ENCODE data around the gene FCRL5.
A peak's percentile ranks its signal among the peaks of the same experiment; 100 is the strongest.
"Not testable (repeated sequence)": the region's sequence is repeated elsewhere in the genome, so short reads cannot be mapped to it uniquely, and the experiment has no call there.

The FCRL5 gene

DNA sequence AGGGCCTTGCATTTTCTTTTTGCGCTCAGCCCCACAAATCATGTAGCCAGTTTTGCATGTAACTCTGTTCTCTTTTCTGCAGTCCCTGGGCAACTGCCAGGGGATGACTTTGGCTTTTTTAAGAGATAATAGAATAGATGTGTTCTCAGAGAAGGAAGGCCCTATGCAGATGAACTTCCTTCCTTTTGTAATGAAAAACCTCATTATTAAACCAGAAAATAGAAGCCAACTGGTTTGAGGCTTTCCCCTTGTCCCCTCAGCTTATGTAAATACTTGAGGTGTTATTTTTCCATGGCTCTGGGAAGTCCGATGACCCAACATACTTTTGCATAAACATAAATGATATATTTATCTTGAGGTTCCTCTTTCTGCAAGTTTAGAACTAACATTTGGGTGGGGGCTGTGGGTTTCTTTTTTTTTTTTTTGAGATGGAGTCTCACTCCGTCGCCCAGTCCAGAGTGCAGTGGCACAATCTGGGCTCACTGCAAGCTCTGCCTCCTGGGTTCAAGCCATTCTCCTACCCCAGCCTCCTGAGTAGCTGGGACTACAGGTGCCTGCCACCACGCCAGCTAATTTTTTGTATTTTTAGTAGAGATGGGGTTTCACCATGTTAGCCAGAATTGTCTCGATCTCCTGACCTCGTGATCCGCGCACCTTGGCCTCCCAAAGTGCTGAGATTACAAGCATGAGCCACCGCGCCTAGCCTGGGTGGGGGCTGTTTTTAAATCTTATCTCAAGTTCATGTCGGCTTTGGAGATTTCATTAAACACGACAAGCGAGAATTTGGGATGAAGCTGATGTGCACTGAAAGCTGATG, 14.4 kb upstream of the FCRL5 start:
- no peak for TF ChIP-seq POLR2A (IDR thresholded peaks at IDR 0.05; ENCODE audit: low read depth, low read length)
- no peak for TF ChIP-seq POLR2AphosphoS5 (IDR thresholded peaks at IDR 0.05; ENCODE audit: low read depth, low read length)
- no peak for TF ChIP-seq TAF1 (IDR thresholded peaks at IDR 0.05; ENCODE audit: borderline replicate concordance, low read depth, low read length)
- no peak for FAIRE-seq
- DNase-seq (ENCODE audit: insufficient read length) = no peak

DNA sequence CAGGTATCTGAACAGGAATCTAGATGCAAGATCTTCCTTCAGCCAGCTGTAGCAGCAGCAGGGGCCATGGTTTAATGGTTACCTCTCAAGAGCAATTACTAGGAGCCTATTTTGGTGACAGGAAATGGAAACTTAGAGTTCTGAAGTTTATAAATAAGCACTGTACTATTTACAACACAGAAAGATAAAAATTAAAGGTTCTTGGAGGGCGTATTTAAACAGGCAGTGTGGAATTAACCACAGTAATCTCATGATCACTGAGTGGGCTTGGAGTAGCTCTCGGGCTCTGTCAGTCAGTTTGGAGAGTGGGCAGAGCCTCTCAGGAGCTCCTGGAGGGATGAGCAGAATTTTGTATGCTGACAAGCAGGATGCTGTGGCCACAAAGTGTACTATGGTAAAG, 10.2 kb upstream of the FCRL5 start:
- TF ChIP-seq POLR2A (IDR thresholded peaks at IDR 0.05; ENCODE audit: low read depth, low read length) = no peak
- TF ChIP-seq TAF1 (IDR thresholded peaks at IDR 0.05; ENCODE audit: borderline replicate concordance, low read depth, low read length) = no peak
- TF ChIP-seq POLR2AphosphoS5 (IDR thresholded peaks at IDR 0.05; ENCODE audit: low read depth, low read length) = no peak
- DNase-seq (ENCODE audit: insufficient read length) (no peak), FAIRE-seq (peak; percentile 70)

DNA sequence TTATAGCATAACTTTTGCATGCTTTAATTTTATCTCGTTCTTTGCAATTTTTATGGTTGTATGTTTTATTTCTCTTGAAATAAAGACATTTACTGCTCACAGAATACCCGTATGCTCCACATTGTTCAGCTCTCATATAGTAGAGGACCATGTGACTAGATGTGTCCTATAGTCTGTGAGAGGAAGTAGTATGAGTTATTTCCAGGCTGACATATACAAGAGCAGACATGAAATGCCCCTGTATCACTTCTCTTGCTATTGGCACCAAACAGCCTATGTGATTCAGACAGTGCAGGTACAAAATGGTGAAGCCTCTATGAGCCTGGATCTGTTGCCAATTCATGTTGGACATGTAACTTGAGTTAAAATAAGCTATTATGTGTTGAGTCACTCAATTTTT, 5.8 kb upstream of the FCRL5 start:
- no peak for FAIRE-seq

DNA sequence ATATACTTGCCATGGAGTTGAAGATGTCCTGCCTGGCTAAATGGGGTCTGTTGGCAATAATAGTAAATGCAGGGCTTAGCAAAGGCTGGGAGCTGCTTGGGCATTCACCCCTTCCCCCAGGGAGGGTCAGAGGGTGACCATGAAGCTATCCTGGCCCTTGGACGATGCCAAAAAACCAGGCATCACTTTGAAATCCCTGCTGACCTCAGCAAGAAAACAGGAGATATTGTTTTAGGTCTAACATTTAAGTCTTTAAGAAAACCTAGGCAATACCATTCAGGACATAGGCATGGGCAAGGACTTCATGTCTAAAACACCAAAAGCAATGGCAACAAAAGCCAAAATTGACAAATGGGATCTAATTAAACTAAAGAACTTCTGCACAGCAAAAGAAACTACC, 4.2 kb downstream of the FCRL5 start:
- FAIRE-seq; DNase-seq (ENCODE audit: insufficient read length): not testable (repeated sequence)

More for the DNA sequence above, 5.8 kb upstream of the FCRL5 start:
- no peak for TF ChIP-seq POLR2AphosphoS5 (IDR thresholded peaks at IDR 0.05; ENCODE audit: low read depth, low read length)
- no peak for TF ChIP-seq POLR2A (IDR thresholded peaks at IDR 0.05; ENCODE audit: low read depth, low read length)
- TF ChIP-seq TAF1 (IDR thresholded peaks at IDR 0.05; ENCODE audit: borderline replicate concordance, low read depth, low read length) = no peak
- no peak for DNase-seq (ENCODE audit: insufficient read length)

DNA sequence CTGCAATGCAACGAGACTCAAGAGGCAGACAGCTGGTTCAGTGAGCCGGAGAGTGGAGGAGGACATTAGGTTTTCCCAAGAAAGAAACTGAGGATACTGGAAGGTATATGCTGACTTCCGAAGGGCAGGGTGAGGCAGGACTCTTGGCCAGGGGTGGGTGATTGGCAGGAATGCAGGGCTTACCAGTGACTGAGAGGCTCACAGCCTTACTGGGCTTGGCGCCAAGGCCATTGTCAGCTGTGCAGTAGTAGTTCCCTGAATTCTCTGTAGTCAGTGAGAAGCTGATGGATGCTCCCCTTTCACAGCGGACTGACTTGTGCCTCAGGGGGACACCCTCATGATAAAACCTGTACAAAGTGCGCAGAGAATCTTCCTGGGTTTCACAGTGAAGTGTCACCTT, 9.6 kb downstream of the FCRL5 start:
- TF ChIP-seq POLR2A (IDR thresholded peaks at IDR 0.05; ENCODE audit: low read depth, low read length) = no peak
- TF ChIP-seq TAF1 (IDR thresholded peaks at IDR 0.05; ENCODE audit: borderline replicate concordance, low read depth, low read length) = no peak
- DNase-seq (ENCODE audit: insufficient read length) (no peak), FAIRE-seq (no peak)

DNA sequence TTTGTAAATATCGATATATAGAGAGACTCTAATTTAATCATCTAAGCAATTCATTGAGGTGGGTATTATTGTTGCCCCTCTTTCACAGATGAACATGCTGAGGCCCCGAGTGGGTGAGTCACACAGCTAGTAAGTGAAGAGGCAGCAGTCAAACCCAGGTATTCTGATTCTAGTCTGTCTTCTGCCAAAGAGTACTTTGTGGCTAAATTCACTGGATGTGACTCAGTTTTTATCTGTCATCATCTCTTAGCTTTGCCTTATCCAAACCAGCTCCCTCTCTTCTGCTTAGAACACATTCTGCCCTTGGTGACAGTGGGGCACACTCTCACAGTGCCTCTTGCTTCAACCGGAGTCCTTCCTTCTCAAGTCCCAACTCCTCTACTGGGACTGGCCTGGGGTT, 11.5 kb downstream of the FCRL5 start:
- no peak for TF ChIP-seq POLR2AphosphoS5 (IDR thresholded peaks at IDR 0.05; ENCODE audit: low read depth, low read length)
- no peak for TF ChIP-seq TAF1 (IDR thresholded peaks at IDR 0.05; ENCODE audit: borderline replicate concordance, low read depth, low read length)
- TF ChIP-seq POLR2A (IDR thresholded peaks at IDR 0.05; ENCODE audit: low read depth, low read length) = no peak
- FAIRE-seq (no peak), DNase-seq (ENCODE audit: insufficient read length) (no peak)

DNA sequence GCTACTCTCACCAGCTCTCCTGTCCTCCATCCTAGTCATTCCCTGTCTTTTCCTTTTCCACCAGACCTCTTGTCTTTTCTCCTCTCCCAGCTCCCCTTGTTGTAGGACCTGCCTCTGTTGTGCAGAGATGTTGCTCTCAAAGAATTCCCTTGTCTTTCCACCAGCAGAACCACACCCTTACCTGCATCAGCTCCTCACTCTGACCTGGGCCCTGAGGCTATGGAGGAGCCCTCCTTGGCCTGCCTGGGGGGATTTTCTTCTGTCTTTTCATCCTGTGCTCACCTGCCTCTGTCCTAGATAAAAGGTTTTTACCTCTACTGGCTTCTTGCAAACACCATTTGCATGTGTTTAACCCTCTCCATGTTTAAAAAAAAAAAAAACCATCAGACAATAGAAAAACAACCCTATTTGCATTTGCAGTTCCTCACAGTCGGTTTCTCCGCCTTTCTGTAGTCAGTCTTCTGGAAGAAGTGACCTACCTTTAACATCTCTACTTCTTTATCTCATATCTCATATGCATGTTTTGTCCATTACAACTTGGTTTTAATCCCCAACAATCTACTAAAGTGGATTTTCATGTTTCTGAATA, 12.1 kb downstream of the FCRL5 start:
- FAIRE-seq = no peak
- no peak for DNase-seq (ENCODE audit: insufficient read length)
- TF ChIP-seq TAF1 (IDR thresholded peaks at IDR 0.05; ENCODE audit: borderline replicate concordance, low read depth, low read length) (no peak), POLR2AphosphoS5 (IDR thresholded peaks at IDR 0.05; ENCODE audit: low read depth, low read length) (no peak), POLR2A (IDR thresholded peaks at IDR 0.05; ENCODE audit: low read depth, low read length) (no peak)

DNA sequence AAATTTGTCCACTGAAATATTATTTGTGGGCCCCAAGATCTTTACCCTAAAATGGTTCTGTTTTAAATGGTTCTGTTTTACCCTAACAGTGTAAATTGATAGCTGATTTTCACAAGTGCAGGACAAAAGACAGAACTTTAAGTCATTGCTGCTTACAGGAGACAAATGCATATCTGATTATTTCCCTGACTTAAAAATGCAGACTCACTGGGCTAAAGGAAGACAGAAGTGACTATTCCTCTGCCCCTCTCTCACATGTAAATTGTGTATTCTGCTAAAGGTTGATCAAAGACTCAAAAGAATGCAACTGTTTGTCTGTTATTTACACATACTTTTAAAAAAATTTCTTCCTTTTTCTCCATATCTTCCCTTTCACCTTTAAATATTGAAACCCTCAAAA, 12.7 kb downstream of the FCRL5 start:
- DNase-seq (ENCODE audit: insufficient read length) (no peak), FAIRE-seq (no peak)
- no peak for TF ChIP-seq POLR2A (IDR thresholded peaks at IDR 0.05; ENCODE audit: low read depth, low read length)

DNA sequence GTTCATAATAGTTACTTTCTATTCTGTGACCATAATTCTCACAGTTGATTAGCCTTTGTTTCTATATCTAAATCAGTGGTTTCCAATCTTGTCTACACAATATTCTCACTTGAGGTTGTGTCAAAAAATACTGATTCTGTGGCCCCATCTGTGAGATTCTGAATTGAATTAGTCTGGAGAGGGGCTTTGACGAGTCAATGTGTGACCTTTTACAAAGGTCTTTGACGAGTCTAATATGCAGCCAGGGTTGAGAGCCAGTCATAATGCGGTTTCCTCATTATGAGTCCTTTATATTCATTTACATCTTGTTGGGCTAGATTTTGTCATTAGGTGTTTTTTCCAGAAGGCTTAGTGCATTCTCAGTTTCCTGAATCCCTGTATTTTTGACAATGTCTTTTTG, 19.7 kb downstream of the FCRL5 start:
- TF ChIP-seq TAF1 (IDR thresholded peaks at IDR 0.05; ENCODE audit: borderline replicate concordance, low read depth, low read length) (no peak), POLR2AphosphoS5 (IDR thresholded peaks at IDR 0.05; ENCODE audit: low read depth, low read length) (no peak), POLR2A (IDR thresholded peaks at IDR 0.05; ENCODE audit: low read depth, low read length) (no peak)
- no peak for FAIRE-seq
- no peak for DNase-seq (ENCODE audit: insufficient read length)

DNA sequence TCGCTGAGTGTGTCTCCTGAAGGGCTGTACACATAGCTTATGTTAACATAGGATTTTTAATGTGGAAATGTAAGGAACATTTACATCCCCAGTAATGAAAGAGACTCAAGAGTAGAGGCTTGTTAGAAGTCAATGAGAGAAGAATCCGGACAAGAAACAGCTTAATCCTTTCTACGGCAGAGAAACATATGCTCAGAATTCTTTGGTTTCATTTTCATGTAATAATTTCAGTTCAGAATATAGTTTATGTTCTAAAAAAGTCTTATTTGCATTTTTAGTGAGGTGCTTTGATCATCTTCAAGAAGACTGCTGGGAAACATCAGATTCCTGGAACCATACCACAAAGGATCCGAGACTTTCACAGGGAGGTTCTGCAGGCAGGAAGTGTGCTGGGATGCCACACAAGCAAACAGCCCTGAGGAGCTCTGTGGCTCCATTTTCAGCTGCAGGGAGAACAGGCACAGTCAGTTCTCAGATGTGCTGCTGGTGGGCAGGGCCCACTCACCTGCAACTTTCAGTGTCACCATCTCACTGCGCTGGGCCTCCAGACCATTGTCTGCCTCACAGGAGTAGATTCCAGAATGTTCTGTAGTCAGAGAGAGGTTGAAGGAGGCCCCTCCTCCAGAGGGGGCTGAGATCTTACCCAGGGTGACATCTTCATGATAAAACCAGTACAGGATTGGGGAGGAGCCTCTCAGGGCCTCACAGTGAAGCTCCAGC, 28.4 kb downstream of the FCRL5 start:
- DNase-seq (ENCODE audit: insufficient read length) (no peak), FAIRE-seq (peak; percentile 98)
- TF ChIP-seq TAF1 (IDR thresholded peaks at IDR 0.05; ENCODE audit: borderline replicate concordance, low read depth, low read length) = 0 out of 2 replicates have a peak, but pooled peaks have one; percentile 36
- TF ChIP-seq POLR2A (IDR thresholded peaks at IDR 0.05; ENCODE audit: low read depth, low read length) = no peak

DNA sequence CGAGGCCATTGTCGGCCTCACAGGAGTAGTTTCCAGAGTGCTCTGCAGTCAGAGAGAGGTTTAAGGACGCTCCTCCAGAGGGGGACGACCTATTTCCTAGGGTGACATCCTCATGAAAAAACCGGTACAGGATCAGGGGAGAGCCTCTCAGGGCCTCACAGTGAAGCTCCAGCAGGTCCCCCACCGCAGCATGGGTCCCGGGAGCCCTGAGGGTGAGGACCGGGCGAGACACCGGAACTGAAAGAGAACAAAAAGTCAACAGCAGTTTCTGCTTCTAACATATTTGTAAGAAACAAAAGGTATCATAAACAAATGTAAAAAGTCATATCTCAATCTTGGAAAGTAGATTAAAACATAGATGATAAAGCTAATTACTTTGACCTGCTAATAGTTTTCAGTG, 31.3 kb downstream of the FCRL5 start:
- no peak for DNase-seq (ENCODE audit: insufficient read length)
- FAIRE-seq = no peak

DNA sequence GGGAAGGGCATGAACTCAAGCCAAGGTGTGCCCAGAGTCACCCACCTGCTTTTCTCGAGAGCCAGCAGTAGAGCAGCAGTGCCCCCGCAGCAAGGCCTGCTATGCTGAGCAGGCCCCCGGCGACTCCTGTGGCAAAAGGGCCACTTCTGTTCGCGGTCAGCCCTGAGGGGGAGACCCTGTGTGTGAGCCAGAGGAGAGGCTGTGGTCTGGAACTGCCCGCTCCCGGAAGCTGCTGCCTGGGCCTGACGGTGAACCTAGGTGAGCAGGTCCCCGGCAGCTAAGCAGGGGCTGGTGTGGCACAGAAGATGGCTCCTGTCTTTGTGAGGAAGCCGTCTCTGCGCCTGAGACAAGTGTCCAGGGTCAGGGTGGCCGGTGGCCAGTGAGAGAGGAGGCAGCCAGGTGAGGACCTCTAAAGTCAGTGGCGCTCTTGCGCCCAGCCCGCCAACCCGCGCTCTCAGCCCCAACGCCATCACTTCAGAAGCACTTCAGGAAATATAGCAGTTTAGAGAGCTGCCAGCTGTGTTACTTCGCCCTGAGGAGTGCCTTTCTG, 31.9 kb downstream of the FCRL5 start:
- DNase-seq (ENCODE audit: insufficient read length) (no peak), FAIRE-seq (no peak)
- TF ChIP-seq TAF1 (IDR thresholded peaks at IDR 0.05; ENCODE audit: borderline replicate concordance, low read depth, low read length) (no peak), POLR2AphosphoS5 (IDR thresholded peaks at IDR 0.05; ENCODE audit: low read depth, low read length) (no peak), POLR2A (IDR thresholded peaks at IDR 0.05; ENCODE audit: low read depth, low read length) (no peak)

More for the DNA sequence above, 31.3 kb downstream of the FCRL5 start:
- no peak for TF ChIP-seq POLR2A (IDR thresholded peaks at IDR 0.05; ENCODE audit: low read depth, low read length)
- no peak for TF ChIP-seq POLR2AphosphoS5 (IDR thresholded peaks at IDR 0.05; ENCODE audit: low read depth, low read length)
- no peak for TF ChIP-seq TAF1 (IDR thresholded peaks at IDR 0.05; ENCODE audit: borderline replicate concordance, low read depth, low read length)

All from GM12892 (cell line).